ENCODE results near the gene ENAM.

DNA sequence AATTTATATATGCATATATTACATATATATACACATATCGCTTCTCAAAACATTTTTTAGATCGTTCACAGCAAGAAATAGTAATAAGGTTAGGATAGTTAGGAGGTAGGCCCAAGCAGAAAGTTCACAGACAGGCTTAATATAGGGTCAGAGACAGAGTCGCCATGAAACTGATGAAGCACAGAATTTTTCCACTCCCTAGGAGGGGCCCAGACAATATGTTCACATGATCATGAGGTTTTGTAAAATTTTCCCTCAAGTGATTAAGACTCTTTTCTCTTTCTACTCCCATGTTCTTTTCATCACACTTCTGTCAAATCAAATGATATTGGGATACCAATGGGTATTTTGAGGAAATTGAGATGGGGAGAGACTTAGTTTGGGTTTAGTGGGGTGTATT, 5.2 kb upstream of the ENAM start:
- TF ChIP-seq, protein P1, sequence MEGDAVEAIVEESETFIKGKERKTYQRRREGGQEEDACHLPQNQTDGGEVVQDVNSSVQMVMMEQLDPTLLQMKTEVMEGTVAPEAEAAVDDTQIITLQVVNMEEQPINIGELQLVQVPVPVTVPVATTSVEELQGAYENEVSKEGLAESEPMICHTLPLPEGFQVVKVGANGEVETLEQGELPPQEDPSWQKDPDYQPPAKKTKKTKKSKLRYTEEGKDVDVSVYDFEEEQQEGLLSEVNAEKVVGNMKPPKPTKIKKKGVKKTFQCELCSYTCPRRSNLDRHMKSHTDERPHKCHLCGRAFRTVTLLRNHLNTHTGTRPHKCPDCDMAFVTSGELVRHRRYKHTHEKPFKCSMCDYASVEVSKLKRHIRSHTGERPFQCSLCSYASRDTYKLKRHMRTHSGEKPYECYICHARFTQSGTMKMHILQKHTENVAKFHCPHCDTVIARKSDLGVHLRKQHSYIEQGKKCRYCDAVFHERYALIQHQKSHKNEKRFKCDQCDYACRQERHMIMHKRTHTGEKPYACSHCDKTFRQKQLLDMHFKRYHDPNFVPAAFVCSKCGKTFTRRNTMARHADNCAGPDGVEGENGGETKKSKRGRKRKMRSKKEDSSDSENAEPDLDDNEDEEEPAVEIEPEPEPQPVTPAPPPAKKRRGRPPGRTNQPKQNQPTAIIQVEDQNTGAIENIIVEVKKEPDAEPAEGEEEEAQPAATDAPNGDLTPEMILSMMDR (IDR thresholded peaks at IDR 0.05) = no peak
- TF ChIP-seq, protein P2, sequence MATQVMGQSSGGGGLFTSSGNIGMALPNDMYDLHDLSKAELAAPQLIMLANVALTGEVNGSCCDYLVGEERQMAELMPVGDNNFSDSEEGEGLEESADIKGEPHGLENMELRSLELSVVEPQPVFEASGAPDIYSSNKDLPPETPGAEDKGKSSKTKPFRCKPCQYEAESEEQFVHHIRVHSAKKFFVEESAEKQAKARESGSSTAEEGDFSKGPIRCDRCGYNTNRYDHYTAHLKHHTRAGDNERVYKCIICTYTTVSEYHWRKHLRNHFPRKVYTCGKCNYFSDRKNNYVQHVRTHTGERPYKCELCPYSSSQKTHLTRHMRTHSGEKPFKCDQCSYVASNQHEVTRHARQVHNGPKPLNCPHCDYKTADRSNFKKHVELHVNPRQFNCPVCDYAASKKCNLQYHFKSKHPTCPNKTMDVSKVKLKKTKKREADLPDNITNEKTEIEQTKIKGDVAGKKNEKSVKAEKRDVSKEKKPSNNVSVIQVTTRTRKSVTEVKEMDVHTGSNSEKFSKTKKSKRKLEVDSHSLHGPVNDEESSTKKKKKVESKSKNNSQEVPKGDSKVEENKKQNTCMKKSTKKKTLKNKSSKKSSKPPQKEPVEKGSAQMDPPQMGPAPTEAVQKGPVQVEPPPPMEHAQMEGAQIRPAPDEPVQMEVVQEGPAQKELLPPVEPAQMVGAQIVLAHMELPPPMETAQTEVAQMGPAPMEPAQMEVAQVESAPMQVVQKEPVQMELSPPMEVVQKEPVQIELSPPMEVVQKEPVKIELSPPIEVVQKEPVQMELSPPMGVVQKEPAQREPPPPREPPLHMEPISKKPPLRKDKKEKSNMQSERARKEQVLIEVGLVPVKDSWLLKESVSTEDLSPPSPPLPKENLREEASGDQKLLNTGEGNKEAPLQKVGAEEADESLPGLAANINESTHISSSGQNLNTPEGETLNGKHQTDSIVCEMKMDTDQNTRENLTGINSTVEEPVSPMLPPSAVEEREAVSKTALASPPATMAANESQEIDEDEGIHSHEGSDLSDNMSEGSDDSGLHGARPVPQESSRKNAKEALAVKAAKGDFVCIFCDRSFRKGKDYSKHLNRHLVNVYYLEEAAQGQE (IDR thresholded peaks at IDR 0.05; ENCODE audit: insufficient read depth in 1 of 2, low read depth in 2 of 2, low read length in 1 of 2) = no peak
- no peak for TF ChIP-seq POLR2AphosphoS5 (IDR thresholded peaks at IDR 0.05; ENCODE audit: low read depth, low read length)
- TF ChIP-seq SIN3A (IDR thresholded peaks at IDR 0.05; ENCODE audit: borderline replicate concordance, insufficient read depth, low read depth, low read length) = no peak
- TF ChIP-seq TCF7L2 (IDR thresholded peaks at IDR 0.05; ENCODE audit: low read depth, low read length) = no peak

Data from Panc1 (cell line).